Iris pigment epithelial cell (primary cell): ENCODE results near the gene C1orf210.

ENCODE experiments used
- DNase-seq: peaks from one replicate; pipeline ENCODE4 v3.0.0-alpha.2; 2011; ENCODE audit warnings: low read depth

The C1orf210 gene

DNA sequence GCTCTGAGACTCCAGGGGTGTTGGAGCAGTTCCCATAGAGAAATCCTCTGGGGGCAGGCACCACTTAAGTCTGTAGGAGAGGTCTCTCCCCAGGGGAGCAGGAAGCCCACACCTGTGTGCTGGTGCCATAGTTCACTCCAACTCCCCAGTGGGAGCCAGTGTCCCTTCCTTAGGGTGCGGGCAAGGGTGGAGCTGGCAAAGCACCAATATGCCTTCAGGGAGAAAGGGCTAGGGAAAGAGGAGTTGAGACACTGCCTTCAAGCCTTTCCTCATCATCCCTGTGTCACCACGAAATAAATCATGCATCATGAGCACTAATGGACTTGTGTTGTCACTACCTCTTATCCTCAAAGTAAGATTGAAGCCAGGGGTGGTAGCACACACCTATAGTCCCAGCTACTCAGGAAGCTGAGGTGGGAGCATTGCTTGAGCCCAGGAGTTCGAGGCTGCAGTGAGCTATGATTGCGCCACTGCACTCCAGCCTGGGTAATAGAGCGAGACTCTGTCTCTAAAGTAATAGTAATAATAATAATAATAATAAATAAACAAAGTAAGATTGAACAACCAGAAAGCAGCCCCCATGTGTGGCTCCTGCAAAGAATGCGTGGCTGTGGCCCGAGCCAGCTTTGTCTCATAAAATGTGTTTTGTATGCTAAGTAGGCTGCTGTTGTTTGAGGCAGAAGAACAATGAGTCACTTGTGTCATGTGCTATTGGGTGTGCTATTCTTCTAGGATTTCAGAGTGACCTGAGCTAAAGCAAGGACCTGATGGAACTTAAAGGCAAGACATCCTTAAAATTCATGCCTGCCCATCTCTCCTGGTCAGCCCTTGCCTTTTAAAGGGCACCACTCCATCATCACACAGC lies 8.7 kb upstream of the C1orf210 start:
- peak; percentile 68 for DNase-seq

DNA sequence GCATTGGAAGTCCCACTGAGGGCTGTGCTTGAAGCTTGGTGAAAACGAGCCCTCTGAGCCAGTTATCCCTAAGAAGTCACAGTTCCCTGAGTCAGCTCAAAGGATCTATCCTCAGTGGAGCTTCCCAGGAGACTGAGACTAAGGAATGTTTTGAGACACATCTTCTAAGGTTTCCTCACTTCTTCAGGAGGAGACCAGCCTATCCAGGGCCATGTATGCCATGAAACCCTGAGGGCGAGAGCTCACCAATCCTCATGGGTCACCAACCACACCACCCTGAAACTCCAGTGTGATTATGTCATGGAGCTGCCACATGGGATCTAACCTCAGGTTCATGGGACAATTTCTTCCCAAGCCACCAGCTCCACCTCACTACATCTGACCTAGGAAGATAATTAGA lies 7.8 kb upstream of the C1orf210 start:
- DNase-seq, result no peak

DNA sequence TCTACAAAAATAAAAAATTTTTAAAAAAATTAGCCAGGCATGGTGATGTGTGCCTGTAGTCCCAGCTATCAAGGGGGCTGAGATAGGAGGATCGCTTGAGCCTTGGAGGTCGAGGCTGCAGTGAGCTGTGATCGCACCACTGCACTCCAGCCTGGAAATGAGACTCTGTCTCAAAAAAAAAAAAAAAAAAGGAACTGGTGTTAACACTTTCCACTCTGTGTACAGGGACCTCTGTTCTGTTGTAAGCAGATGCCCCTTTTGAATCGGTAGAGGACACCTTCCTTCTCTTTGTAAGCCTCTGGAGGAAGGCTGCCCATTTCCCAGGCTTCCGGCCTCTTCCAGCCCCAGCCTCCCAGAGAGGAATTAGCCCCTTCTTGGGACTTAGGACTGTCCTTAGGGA lies 7.3 kb upstream of the C1orf210 start:
- no peak for DNase-seq

DNA sequence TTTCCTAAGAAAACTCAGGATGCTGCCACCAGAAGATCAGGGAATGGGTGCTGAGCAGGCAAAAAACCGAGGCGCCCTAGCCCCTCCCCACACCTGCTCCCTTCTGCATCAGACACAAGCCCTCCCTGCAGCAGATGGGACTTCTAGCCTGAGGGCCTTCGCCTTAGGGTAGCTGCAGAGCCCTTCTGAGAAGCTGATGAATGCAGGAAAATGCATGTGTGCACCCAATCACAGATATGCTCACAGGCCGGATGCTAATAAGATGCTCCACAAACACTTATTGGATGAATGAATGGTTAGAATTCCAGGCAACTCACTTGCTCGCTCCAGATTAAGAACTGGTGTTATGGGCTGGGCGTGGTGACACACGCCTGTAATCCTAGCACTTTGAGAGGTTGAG lies 6.8 kb upstream of the C1orf210 start:
- no peak for DNase-seq

DNA sequence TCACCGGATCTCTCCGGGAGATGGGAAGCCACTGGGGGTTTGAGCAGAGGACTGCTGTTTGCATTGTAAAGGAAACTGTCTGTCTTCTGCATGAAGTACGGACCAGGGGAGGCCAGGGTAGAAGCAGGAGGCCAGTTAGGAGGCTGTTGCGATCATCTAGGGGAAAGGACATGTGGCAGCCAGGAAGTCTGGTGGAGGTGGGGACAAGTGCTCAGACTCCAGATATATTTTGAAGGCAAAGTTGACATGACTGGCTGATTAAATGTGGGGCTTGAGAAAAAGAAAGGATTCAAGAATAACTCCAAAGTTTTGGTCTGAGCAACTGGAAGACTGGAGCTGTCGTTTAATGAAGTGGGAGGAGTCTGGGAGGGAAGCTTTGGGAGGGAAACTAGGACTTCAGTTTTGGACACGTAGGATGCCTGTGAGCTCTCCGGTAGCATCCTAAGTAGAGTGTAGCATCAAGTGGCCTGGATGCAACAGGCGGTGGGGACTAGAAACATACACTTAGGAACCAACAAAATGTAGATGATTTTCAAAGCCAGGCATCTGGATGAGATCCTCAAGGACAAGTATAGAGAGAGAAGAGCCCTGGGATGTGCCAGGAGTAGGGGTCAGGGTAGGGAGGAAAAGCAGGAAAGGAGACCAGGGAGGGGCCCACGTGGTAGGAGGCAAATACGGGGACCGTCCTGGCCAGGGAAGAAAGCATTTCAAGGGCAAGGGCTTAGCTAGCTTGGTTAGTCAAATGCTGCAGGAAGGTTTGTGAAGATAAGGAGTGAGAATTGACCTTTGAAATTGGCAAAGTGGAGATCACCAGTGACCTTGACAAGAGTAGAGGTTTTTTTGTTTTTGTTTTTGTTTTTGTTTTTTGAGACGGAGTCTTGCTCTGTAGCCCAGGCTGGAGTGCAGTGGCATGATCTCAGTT lies 3.7 kb upstream of the C1orf210 start:
- DNase-seq, result no peak

GRCh38 chr1:43288058-43288784 lies 2.8 kb upstream of the C1orf210 start:
- DNase-seq, result no peak

- DNase-seq, result no peak
These were observed 1.2 kb upstream of the C1orf210 start for GRCh38 chr1:43286533-43286932.

DNA sequence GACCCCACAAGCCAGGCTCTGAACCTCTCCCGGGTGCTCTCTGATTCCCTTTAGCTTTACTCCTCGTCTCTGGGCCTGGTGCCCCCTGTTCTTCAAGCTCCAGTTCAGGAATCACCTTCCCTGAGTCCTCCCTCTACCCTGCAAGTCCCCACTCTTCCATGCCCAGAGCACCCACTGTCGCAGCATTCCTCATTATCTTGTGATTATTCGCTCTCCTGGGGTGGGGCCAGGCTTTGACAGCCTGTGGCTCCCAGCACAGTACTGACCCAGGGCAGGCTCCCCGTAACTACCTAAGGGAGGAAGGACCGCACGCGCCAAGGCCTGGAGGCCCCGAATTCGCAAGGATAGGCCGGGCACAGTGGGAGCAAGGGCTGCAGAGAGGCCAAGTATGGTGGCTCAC lies 734 bp upstream of the C1orf210 start:
- no peak for DNase-seq

DNA sequence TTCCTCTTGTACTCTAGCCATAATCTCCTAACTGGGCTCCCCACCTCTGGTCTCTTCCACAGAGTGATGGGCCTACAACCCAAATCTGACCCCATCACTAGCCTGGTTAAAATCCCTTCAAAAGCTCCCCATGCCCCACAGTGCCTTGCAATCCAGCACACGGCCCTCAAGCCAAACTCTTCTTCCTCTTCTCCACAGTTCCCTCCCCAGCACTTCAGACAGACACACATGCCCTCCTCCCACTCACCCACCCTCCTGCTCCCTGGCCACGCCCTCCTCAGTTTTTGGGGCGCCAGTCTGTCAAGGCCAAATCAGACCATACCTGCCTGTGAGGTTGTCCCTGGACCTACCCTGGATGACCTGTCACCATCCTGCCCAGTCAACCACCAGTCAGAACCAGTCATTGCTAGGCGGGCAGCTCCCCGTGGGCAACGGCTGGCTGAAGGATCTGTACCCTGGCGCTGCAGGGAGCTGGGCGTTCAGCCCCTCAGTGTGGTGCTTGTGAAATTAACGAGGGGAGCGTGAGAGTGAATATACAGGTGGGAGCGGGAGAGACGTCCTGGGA lies 753 bp downstream of the C1orf210 start:
- no peak for DNase-seq

- no peak for DNase-seq
These were observed 1.3 kb downstream of the C1orf210 start for GRCh38 chr1:43284065-43284464.

DNA sequence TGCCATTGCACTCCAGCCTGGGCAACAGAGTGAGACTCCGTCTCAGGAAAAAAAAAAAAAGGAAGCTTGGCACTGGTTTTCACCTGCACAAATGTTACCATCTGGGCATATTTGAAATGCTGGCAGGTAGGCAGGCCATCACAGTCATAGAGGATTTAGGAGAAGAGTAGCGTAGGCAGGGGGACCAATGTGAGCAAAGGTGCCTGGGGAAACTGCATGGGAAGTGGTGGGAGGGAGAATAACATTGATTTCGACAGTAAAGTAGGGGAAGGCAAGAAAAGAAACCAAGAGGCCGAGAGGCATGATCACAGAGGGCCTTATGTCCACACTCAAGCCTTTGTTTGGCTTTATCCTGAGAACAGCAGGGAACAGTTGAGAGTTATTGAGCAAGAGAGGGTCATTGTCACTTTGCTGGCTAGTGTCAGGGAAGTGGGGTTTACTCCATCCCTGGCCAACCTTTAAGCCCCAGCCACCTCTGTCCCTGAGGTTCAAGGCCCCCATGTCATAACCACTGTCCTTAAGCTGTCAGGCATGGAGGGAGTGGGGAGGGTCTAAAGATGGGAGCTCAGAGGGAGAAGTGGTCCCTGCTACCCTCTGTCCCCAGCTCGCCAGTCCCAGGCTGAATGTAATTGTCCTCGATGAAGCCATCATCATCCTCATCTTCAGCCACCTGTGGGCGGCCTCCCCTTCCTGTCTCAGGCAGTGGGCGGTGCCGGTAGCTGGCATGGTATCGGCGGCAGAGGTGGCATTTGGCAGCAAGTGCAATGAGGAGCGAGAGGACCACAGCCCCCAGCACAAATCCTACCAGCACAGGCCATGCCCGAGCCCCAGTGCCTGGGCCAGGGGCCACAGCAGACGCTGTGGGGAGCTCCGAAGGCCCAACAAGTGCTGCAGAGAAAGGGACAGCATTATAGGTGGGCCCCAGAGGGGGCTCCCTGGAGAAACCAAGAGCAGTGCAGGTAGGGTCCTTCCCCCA lies 2.9 kb downstream of the C1orf210 start:
- DNase-seq, result no peak

- DNase-seq, result no peak
These were observed 4.7 kb downstream of the C1orf210 start for GRCh38 chr1:43280692-43281091.

DNA sequence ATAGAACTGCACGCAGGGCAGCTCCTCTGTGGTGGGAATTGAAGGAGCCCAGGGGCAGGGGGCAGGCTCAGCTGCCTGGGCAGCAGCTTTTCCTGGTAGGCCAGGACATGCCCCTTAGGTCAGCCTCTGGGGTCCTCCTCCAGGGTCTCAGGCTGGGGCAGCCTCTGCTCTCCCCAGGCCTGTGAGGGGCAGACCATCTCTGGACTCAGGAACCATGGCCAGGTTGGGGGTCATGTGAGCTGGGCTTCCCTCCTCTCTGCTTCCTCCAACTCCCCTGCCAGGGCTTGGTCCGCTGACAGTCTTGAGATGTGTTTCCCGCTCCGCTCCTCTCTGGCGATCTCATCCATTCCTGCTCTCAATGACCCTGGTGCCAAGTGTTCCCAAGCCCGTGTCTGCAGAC lies 5.7 kb downstream of the C1orf210 start:
- no peak for DNase-seq

- DNase-seq, result no peak
These were observed 6.2 kb downstream of the C1orf210 start for GRCh38 chr1:43279161-43279560.

DNA sequence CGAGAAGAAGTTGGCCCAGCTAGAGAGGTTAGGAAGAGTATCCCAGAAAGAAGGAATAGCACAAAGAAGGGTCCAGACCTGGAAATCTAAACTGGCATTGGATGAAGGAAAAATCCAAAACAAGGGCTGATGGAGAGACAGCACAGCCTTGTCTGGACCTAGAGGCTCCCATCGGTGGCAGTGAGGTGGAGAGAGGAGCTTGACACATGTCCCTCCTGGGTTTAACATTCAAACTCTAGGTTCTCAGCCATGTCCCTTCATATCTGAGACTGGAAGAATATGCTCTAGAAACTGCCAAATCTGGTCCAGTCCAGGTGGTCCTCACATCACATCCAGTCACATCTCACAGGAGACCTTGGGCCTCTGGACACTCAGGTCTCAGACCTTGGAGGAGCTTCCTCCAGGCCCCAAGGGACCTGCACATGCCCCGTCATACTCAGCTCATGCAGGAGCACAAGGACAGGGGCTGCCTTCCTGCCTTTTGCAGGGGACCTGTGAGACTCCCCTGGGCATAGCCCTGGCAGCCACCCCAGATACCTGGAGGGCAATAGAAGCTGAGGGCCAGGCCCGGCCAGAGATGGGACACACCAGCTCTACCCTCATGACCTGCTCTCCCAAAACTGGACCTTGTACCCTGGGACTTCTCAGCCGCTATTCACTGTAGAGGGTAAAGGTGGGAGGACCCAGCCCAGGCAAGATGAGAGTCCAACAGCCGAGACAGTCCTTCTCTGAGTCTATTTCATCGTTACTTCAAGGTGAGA lies 8.1 kb downstream of the C1orf210 start:
- DNase-seq, result no peak

GRCh38 chr1:43276673-43277072 lies 8.7 kb downstream of the C1orf210 start:
- no peak for DNase-seq

DNA sequence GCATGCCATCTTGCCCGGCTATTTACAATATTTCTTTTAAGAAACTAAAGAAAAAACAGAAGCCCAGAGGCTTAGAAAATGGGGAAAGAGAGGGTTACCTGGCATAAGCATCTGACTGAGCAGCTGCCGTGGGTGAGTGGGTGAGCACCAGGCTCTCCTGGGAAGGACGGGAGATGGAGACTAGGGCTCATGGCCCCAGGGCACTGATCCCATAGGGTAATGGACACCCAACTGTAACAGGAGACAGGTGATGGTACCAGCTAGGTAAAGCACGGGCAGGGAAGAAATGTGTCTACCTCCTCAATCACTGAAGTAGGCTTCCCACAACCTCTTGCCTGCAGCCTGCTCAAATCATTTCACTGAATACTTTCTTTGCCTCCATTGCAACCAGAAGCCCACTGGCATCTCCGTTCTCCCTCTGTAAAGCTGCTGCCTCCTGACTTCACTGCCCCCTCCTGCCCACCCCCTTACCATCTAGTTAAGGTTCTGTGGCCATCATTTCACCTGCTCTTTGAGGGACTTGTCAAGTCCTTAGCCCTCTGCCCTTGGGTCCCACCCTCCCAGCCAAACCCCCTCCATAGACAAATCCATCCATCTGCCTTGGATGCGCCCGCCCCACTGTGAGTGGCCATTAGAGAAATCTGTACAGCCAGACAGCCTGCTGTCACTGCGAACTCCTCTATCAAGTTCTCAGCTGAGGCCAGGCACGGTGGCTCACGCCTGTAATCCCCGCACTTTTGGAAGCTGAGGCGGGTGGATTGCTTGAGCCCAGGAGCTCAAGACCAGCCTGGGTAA lies 9.4 kb downstream of the C1orf210 start:
- DNase-seq, result no peak

GRCh38 chr1:43274804-43275180 lies 10.6 kb downstream of the C1orf210 start:
- no peak for DNase-seq

DNA sequence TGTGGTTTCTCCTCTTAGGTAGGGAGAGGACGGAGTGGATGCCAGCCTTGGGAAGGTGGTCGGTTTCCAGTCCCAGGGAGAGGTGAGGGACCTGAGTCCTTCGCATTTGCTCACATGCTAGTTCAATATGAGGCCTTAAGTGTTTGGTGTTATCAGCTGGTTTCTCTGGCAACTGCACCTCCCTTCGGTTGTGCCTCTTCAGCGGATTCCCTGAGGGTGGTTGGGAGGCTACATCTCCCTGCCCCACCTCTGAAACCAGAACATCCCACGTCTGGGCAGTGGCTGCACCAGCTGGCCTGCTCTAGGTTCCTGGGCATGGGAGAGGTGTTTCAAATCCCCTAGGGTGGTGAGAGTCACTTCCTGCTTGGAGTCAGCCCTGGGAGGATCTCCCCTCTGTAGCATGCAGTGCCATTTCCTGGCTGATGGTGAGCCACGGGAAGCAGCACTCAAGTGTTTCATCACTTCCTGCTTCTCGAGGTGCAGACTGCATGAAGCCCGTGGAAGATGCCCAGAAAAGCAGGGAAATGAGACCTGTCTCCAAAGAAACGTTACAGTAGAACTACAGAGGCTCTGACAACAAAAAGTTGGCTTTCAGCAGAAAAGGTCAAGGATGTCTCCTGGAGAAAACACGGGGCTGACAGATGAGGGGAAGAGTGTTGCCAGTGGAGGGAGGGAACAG lies 11.1 kb downstream of the C1orf210 start:
- DNase-seq, result peak; percentile 50
